ENCODE measurements around the gene FAM163A.

DNA sequence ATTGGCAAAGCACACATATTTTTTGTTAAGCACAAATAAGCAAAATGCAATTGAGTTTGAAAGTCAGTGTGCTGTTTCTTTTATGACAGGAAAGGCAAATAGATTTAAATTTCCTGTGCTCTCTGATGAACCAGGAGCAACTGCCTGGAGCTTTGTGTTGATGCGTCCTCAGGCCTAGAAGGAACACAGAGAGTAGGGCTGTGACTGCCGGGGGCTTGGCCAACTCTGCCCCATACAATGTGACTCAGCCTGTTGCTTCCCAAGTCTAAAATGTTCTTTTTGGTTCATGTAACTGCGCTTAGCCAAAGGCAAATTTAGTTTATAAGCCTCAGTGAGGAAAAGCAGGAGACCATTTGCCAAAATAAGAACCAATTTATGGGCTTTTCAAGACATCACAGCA lies 97.0 kb downstream of the FAM163A start:
- TF ChIP-seq, protein P1, sequence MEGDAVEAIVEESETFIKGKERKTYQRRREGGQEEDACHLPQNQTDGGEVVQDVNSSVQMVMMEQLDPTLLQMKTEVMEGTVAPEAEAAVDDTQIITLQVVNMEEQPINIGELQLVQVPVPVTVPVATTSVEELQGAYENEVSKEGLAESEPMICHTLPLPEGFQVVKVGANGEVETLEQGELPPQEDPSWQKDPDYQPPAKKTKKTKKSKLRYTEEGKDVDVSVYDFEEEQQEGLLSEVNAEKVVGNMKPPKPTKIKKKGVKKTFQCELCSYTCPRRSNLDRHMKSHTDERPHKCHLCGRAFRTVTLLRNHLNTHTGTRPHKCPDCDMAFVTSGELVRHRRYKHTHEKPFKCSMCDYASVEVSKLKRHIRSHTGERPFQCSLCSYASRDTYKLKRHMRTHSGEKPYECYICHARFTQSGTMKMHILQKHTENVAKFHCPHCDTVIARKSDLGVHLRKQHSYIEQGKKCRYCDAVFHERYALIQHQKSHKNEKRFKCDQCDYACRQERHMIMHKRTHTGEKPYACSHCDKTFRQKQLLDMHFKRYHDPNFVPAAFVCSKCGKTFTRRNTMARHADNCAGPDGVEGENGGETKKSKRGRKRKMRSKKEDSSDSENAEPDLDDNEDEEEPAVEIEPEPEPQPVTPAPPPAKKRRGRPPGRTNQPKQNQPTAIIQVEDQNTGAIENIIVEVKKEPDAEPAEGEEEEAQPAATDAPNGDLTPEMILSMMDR (conservative IDR thresholded peaks at IDR 0.05): no peak
- TF ChIP-seq ZFX (IDR thresholded peaks at IDR 0.05): no peak
